ENCODE data around the gene CCDC172. TPM values are rescaled to one million over a fixed set of nuclear protein-coding genes. Genes with fewer than 3 reads are reported as not detected.
A peak's percentile ranks its signal among the peaks of the same experiment; 100 is the strongest.

The CCDC172 gene, protein sequence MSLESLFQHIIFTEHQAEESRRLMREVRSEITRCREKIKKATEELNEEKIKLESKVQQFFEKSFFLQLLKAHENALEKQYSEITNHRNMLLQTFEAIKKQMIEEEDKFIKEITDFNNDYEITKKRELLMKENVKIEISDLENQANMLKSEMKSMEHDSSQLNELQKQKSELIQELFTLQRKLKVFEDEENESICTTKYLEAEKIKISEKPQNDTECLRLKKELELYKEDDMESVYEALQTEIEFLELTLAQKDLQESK
- polyA plus RNA-seq (2012; ENCODE audit: low read depth, missing spikeins), result not detected

DNA sequence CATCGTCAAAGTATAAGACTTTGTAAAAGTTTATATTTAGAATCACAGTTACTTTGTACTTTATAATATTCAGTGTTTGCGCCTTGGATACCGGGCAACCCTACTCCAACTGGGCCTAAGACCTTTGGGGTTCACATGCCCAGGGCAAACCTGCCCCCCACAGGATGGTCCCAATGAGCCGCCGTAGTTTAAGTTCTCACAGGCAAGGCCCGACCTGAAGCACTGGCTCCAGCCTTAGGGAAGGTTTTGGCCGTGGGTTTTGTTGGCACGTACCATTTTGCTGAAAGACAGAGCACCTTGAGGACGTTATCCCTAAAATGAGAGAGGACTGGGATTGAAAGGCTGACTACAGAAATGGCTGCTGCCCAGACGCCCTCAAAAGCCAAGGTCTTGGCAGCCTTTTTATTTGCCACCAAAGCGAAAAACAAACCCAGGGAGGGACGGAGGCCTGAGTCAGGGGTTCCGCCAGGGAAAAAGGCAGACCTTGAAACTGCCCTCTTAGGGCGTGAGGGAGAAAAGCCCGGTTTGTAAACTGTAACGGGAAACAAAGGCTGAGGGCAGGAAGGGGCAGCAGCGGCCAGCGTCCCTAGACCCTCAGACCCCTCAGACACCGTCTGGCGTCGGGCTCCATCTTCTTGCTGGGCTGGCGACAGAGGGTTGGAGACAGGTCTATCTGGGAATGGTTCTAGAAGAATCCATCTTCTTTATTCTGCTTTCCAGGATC lies at the start of gene CCDC172:
CCDC172 (plus strand) TSS at position 222 of the 724 bp plus-strand sequence. CDS start 564 bp downstream, outside the sequence.
- FAIRE-seq, result no peak
- no peak for TF ChIP-seq POLR2A (IDR thresholded peaks at IDR 0.05; ENCODE audit: low read depth, low read length)
- TF ChIP-seq PAX5 (IDR thresholded peaks at IDR 0.05; ENCODE audit: insufficient read depth, low read length, severe bottlenecking), result no peak
- no peak for TF ChIP-seq POLR2AphosphoS5 (IDR thresholded peaks at IDR 0.05; ENCODE audit: low read depth, low read length)
- no peak for TF ChIP-seq TAF1 (IDR thresholded peaks at IDR 0.05; ENCODE audit: low read depth, low read length)
- no peak for TF ChIP-seq POU2F2 (IDR thresholded peaks at IDR 0.05; ENCODE audit: low read depth, low read length)
- no peak for TF ChIP-seq SPI1 (IDR thresholded peaks at IDR 0.05; ENCODE audit: low read depth, low read length)
- DNase-seq (ENCODE audit: insufficient read length, low spot score), result no peak

DNA sequence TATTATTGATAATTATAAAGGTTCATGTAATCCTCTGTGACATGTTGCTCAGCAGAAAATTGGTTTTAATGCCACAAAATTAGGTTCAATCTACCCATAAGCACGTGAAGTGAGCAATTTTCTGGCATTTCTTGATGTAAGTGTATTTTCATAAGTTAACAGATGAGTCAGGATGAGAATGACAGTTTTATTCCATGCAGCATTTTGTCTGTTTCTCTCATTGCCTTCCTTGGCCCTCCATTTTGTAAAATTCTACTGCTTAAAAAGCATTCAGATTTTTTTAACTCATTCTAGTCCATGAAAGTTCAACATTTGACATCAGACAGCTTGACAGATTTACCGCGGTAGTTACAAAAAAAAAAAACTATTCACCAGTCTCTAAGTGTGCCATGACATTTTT lies 47.3 kb upstream of the CCDC172 start:
- FAIRE-seq (no peak), DNase-seq (ENCODE audit: insufficient read length, low spot score) (no peak)
- no peak for TF ChIP-seq POLR2AphosphoS5 (IDR thresholded peaks at IDR 0.05; ENCODE audit: low read depth, low read length)
- TF ChIP-seq POU2F2 (IDR thresholded peaks at IDR 0.05; ENCODE audit: low read depth, low read length), result no peak
- TF ChIP-seq SPI1 (IDR thresholded peaks at IDR 0.05; ENCODE audit: low read depth, low read length), result no peak
- no peak for TF ChIP-seq POLR2A (IDR thresholded peaks at IDR 0.05; ENCODE audit: low read depth, low read length)
- TF ChIP-seq TAF1 (IDR thresholded peaks at IDR 0.05; ENCODE audit: low read depth, low read length), result no peak
- no peak for TF ChIP-seq PAX5 (IDR thresholded peaks at IDR 0.05; ENCODE audit: insufficient read depth, low read length, severe bottlenecking)

DNA sequence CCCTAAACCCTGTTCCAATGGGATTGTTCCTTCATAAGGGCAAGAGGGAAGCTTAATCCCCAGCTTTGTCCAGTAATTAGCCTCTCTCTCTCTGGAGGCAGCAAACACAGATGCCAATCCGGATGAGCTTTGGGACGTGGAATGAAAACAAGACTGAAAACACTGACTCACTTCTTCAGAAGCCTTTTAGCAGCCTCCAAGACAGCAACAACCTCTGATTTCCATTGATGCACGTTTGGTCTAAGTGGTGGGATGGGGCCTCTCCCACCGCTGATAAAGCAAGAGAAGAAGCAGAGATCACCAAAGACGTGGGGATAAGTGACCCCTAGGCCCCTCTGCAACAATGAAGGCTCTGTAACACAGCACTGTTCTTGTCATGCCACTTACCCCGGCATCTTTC lies 45.4 kb upstream of the CCDC172 start:
- DNase-seq (ENCODE audit: insufficient read length, low spot score), result no peak
- TF ChIP-seq POLR2AphosphoS5 (IDR thresholded peaks at IDR 0.05; ENCODE audit: low read depth, low read length) (no peak), TAF1 (IDR thresholded peaks at IDR 0.05; ENCODE audit: low read depth, low read length) (no peak), POLR2A (IDR thresholded peaks at IDR 0.05; ENCODE audit: low read depth, low read length) (no peak), SPI1 (IDR thresholded peaks at IDR 0.05; ENCODE audit: low read depth, low read length) (no peak), PAX5 (IDR thresholded peaks at IDR 0.05; ENCODE audit: insufficient read depth, low read length, severe bottlenecking) (no peak), POU2F2 (IDR thresholded peaks at IDR 0.05; ENCODE audit: low read depth, low read length) (no peak)

DNA sequence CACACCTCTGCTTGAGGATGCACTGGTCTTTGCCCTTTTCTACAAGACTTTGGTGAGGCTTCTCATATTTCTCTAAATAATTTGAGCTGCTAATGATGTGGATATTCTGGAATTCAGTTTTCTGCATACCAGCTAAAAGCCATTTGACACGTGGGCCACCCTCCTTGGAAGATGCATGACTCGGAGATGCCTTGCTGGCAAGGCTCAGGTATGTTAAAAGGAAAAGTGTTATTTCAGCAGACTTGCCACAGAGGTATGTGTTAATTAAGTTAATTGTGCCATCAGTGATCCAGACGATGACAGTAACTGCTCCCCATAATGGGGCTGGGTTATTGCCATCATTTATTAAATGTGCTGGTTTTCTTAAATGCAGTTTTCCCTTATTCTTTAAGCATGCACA lies 42.5 kb upstream of the CCDC172 start:
- no peak for FAIRE-seq
- TF ChIP-seq POU2F2 (IDR thresholded peaks at IDR 0.05; ENCODE audit: low read depth, low read length) (no peak), POLR2AphosphoS5 (IDR thresholded peaks at IDR 0.05; ENCODE audit: low read depth, low read length) (no peak), POLR2A (IDR thresholded peaks at IDR 0.05; ENCODE audit: low read depth, low read length) (no peak), PAX5 (IDR thresholded peaks at IDR 0.05; ENCODE audit: insufficient read depth, low read length, severe bottlenecking) (no peak), TAF1 (IDR thresholded peaks at IDR 0.05; ENCODE audit: low read depth, low read length) (no peak), SPI1 (IDR thresholded peaks at IDR 0.05; ENCODE audit: low read depth, low read length) (no peak)
- DNase-seq (ENCODE audit: insufficient read length, low spot score), result no peak

More for the DNA sequence above, 45.4 kb upstream of the CCDC172 start:
- FAIRE-seq, result no peak

DNA sequence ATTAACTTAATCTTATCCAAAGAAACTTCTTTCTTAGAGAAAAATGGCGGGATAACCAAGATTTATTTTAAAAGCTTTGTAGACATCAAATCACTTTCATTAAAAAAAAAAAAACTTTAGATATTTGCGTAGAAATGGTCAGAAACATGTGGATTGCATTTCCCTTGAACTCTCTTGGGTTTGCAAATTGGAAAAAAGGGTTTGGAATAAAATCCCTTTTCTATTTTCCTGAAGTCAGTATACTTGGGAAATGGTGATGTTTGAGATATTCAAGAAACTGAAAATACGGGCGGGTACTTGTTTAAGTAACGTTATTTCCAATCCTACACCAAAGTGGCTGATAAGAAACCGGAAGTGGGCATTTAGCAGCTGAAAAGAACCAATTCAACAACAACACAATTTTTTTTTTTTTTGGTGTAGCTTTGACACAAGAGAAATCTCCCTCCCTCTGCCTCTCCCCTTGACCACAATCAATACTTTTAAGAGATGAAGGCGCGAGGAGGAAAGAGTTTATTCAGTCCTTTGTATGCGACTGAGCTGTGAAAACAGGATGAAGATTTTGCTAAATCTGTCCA lies 37.5 kb upstream of the CCDC172 start:
- no peak for DNase-seq (ENCODE audit: insufficient read length, low spot score)
- TF ChIP-seq POLR2A (IDR thresholded peaks at IDR 0.05; ENCODE audit: low read depth, low read length), result no peak
- 0 out of 2 replicates have a peak, but pooled peaks have one; percentile 17 for TF ChIP-seq SPI1 (IDR thresholded peaks at IDR 0.05; ENCODE audit: low read depth, low read length)
- FAIRE-seq, result no peak

DNA sequence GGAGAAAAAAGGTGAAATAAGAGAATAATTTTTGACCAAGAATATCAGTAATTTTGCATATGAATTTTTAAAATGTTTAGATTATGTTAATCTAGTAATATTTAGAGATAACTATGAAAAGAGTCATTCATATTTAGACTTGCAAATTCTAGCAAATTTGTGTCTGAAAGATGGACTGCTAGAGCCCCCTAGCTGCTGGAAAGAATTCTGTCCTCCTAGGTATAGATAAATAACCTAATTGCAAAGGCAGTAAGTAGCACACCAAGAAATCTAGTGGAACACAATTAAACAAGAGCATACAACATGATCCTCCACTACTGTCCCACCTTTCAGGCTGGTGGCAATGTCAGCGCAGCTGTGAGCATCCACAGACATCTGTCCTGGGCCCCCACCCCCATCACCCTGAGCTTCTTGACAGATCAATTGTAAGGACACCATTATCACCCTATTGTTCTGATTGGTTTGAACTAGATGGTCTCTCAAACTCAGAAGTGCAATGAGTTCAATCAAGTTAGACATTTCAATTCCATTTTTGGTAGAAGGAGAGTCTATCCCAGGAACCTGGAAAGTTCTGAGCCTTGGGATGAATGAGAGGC lies 36.2 kb upstream of the CCDC172 start:
- no peak for FAIRE-seq
- TF ChIP-seq POU2F2 (IDR thresholded peaks at IDR 0.05; ENCODE audit: low read depth, low read length) (no peak), POLR2AphosphoS5 (IDR thresholded peaks at IDR 0.05; ENCODE audit: low read depth, low read length) (no peak), TAF1 (IDR thresholded peaks at IDR 0.05; ENCODE audit: low read depth, low read length) (no peak), SPI1 (IDR thresholded peaks at IDR 0.05; ENCODE audit: low read depth, low read length) (no peak), PAX5 (IDR thresholded peaks at IDR 0.05; ENCODE audit: insufficient read depth, low read length, severe bottlenecking) (no peak), POLR2A (IDR thresholded peaks at IDR 0.05; ENCODE audit: low read depth, low read length) (no peak)
- DNase-seq (ENCODE audit: insufficient read length, low spot score), result no peak

DNA sequence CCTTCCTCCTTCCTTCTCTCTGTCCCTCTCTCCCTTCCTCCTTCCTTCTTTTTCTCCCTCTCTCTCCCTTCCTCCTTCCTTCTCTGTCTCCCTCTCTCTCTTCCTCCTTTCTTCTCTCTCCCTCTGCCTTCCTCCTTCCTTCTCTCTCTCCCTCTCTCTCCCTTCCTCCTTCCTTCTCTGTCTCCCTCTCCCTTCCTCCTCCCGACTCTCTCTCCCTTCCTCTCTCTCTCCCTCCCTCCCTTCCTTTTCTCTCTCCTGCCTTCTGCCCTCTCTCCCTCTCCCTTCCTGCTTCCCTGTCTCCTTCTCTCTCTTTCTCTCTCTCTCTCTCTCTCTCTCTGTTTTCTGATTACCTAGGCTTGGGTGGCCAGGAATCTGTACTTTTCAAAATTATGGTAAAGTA lies 34.6 kb upstream of the CCDC172 start:
- FAIRE-seq, result no peak
- no peak for TF ChIP-seq POLR2AphosphoS5 (IDR thresholded peaks at IDR 0.05; ENCODE audit: low read depth, low read length)
- TF ChIP-seq PAX5 (IDR thresholded peaks at IDR 0.05; ENCODE audit: insufficient read depth, low read length, severe bottlenecking), result no peak
- DNase-seq (ENCODE audit: insufficient read length, low spot score), result no peak

DNA sequence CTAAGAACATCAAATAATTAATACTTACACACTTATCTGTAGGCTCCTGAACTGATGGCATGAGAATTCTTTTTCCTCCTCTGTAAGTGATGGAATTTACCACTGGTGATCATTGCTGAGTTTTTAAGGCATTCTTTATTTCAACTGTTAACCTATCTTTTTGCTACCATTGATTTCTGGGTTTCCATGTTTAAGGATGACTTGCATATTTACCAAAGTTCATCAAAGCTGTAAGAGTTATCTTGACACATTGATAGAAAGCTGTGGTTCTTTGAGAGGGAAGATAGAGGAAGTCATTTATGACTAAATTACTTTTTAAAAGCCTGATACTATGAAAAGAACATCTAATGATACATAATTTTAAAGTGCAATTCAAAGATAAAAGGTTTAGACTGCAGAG lies 31.8 kb upstream of the CCDC172 start:
- no peak for DNase-seq (ENCODE audit: insufficient read length, low spot score)
- TF ChIP-seq PAX5 (IDR thresholded peaks at IDR 0.05; ENCODE audit: insufficient read depth, low read length, severe bottlenecking), result no peak
- TF ChIP-seq POLR2AphosphoS5 (IDR thresholded peaks at IDR 0.05; ENCODE audit: low read depth, low read length), result no peak
- no peak for TF ChIP-seq TAF1 (IDR thresholded peaks at IDR 0.05; ENCODE audit: low read depth, low read length)
- no peak for TF ChIP-seq POU2F2 (IDR thresholded peaks at IDR 0.05; ENCODE audit: low read depth, low read length)
- no peak for TF ChIP-seq SPI1 (IDR thresholded peaks at IDR 0.05; ENCODE audit: low read depth, low read length)
- TF ChIP-seq POLR2A (IDR thresholded peaks at IDR 0.05; ENCODE audit: low read depth, low read length), result no peak
- no peak for FAIRE-seq

DNA sequence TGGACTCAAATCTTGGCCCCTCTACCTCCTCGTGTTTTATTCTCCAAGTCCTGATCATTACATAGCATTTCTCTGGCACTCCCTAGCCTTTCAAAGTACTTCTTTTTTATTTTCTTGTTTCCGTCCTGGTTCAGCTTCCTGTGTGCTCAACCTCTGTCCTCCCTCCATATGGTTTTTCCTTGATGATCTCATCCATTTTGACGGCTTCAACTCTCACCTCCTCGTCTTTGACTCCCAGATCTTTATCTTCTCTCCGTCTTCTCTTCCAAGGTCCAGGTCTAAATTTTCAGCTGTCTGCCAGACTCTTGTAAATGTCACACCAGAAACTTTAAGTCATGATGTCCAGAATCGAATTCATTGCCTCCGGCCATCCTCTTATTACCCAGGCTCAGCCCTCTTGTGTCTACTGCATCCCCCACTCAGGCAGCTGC lies 27.9 kb upstream of the CCDC172 start:
- TF ChIP-seq POLR2AphosphoS5 (IDR thresholded peaks at IDR 0.05; ENCODE audit: low read depth, low read length) (no peak), PAX5 (IDR thresholded peaks at IDR 0.05; ENCODE audit: insufficient read depth, low read length, severe bottlenecking) (no peak), SPI1 (IDR thresholded peaks at IDR 0.05; ENCODE audit: low read depth, low read length) (no peak), TAF1 (IDR thresholded peaks at IDR 0.05; ENCODE audit: low read depth, low read length) (no peak), POU2F2 (IDR thresholded peaks at IDR 0.05; ENCODE audit: low read depth, low read length) (no peak), POLR2A (IDR thresholded peaks at IDR 0.05; ENCODE audit: low read depth, low read length) (no peak)

More for the DNA sequence above, 27.9 kb upstream of the CCDC172 start:
- FAIRE-seq (no peak), DNase-seq (ENCODE audit: insufficient read length, low spot score) (no peak)

All from GM12891 (cell line).